RWPE2 (cell line): Measurements from ENCODE around the gene ESRP2.

Experiments
- ATAC-seq: fragments of 200-7000 bp; cut with Tn5 transposase; 3 replicates; pipeline ENCODE4 v1.9.1; 2021; ENCODE audit warnings: low read depth
- DNase-seq: peaks from one replicate; pipeline ENCODE4 v3.0.0-alpha.2; 2020; ENCODE audit warnings: low spot score
- H3K27ac ChIP-seq: fragments of 450-650 bp; 2 replicates; pipeline ENCODE4 v1.5.1; 2017; ENCODE audit warnings: mild to moderate bottlenecking; ENCODE audit not compliant: poor library complexity, severe bottlenecking
- H3K27me3 ChIP-seq: fragments of 250-450 bp; sonication (Bioruptor Pico); 2 replicates; pipeline ENCODE4 v1.5.1; 2021; ENCODE audit warnings: mild to moderate bottlenecking, moderate library complexity; ENCODE audit not compliant: insufficient read depth, poor library complexity, severe bottlenecking
- H3K36me3 ChIP-seq: fragments of 250-450 bp; sonication (Bioruptor Pico); 2 replicates; pipeline ENCODE4 v1.5.1; 2020; ENCODE audit warnings: low read depth, mild to moderate bottlenecking, moderate library complexity
- H3K4me1 ChIP-seq: fragments of 250-450 bp; sonication (Bioruptor Pico); 2 replicates; pipeline ENCODE4 v1.5.1; 2021; ENCODE audit warnings: mild to moderate bottlenecking, moderate library complexity; ENCODE audit not compliant: insufficient read depth, poor library complexity, severe bottlenecking
- H3K4me3 ChIP-seq: fragments of 250-450 bp; sonication (Bioruptor Pico); 2 replicates; pipeline ENCODE4 v1.5.1; 2021; ENCODE audit warnings: mild to moderate bottlenecking, moderate library complexity; ENCODE audit not compliant: severe bottlenecking
- H3K9me3 ChIP-seq: fragments of 250-450 bp; sonication (Bioruptor Pico); 2 replicates; pipeline ENCODE4 v1.5.1; 2021; ENCODE audit warnings: mild to moderate bottlenecking, moderate library complexity; ENCODE audit not compliant: severe bottlenecking
- TF ChIP-seq, protein P1 (sequence below): fragments of 450-650 bp; IDR thresholded peaks from one replicate; pipeline ENCODE4 v1.5.1; 2017; ENCODE audit warnings: mild to moderate bottlenecking, moderate library complexity; ENCODE audit not compliant: poor library complexity, severe bottlenecking

The ESRP2 gene

DNA sequence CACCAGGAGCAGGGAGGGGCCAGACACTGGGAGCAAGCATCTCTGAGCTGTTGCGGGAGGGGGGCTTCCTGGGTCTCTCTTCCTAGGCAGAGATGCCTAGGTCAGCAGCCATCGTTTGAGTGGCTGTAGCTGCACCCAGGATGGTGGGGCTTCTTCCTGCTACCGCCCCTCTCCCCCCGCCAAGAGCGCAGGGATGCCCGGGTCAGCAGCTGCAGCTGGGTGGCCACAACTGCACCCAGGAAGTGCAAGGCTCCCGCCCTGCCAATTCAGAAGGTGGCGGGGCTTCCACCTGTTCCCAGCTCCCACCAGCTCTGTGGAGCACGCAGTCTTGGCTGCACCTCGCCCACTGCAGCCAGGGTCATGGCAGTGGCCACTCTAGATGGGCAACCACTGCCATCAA, 47.8 kb downstream of the ESRP2 start:
- H3K27ac ChIP-seq, result no peak overlapping the region
- H3K27me3 ChIP-seq, result no peaks in the 10 kb centered on the region
- peaks cover 37% of the 10 kb centered on the region for H3K36me3 ChIP-seq
- ATAC-seq (no peak), DNase-seq (no peak)
- no peak overlapping the region for H3K4me3 ChIP-seq
- H3K9me3 ChIP-seq, result no peaks in the 10 kb centered on the region
- no peaks in the 10 kb centered on the region for H3K4me1 ChIP-seq
- TF ChIP-seq, protein P1, sequence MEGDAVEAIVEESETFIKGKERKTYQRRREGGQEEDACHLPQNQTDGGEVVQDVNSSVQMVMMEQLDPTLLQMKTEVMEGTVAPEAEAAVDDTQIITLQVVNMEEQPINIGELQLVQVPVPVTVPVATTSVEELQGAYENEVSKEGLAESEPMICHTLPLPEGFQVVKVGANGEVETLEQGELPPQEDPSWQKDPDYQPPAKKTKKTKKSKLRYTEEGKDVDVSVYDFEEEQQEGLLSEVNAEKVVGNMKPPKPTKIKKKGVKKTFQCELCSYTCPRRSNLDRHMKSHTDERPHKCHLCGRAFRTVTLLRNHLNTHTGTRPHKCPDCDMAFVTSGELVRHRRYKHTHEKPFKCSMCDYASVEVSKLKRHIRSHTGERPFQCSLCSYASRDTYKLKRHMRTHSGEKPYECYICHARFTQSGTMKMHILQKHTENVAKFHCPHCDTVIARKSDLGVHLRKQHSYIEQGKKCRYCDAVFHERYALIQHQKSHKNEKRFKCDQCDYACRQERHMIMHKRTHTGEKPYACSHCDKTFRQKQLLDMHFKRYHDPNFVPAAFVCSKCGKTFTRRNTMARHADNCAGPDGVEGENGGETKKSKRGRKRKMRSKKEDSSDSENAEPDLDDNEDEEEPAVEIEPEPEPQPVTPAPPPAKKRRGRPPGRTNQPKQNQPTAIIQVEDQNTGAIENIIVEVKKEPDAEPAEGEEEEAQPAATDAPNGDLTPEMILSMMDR, result no peak

DNA sequence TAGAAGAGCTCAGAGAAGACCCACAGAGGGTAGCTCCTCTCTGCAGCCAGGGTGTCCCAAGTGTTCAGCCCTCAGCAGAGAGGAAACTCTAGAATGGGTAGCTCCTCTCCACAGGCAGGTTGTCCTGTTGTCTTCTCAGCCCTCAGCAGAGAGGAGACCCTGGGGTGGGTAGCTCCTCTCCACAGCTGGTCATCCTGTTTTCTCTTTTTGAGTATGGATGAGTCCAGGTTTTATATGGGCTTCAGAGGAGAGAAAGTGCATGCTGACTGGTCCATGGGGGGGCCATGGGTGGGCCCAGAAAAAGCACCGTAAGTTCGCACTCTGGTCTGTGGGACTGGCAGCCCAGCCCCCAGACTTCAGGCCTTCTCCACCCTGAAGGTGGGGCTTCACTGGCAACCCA, 48.4 kb downstream of the ESRP2 start:
- Histone ChIP-seq H3K36me3 (peaks cover 37% of the 10 kb centered on the region), H3K4me1 (no peaks in the 10 kb centered on the region), H3K27me3 (no peaks in the 10 kb centered on the region), H3K4me3 (no peak overlapping the region), H3K27ac (no peak overlapping the region), H3K9me3 (no peaks in the 10 kb centered on the region)
- ATAC-seq (no peak), DNase-seq (no peak)
- TF ChIP-seq, protein P1, result no peak

DNA sequence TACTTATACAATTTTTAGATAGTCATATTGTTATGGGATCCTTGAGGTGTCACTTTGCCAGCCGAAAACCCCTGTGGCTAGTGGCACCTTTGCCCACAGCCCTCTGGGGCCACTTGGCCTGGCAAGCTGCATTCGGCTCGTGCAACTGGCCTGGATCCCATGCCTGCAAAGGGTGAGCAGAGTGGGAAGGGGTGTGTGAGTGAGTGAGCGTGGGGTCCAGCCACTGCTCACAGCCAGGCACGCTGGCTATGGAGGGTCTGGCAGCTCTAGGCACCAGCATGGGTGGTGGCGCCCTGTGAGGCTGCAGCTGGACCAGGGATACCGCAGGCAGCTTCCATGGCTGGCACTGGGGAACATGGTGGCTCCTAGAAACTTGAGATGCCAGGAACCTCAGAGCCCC, 49.0 kb downstream of the ESRP2 start:
- Histone ChIP-seq H3K27ac (no peak overlapping the region), H3K4me1 (no peaks in the 10 kb centered on the region), H3K4me3 (no peak overlapping the region), H3K9me3 (no peaks in the 10 kb centered on the region), H3K27me3 (no peaks in the 10 kb centered on the region), H3K36me3 (peaks cover 43% of the 10 kb centered on the region)
- DNase-seq (no peak), ATAC-seq (no peak)
- TF ChIP-seq, protein P1, result no peak

DNA sequence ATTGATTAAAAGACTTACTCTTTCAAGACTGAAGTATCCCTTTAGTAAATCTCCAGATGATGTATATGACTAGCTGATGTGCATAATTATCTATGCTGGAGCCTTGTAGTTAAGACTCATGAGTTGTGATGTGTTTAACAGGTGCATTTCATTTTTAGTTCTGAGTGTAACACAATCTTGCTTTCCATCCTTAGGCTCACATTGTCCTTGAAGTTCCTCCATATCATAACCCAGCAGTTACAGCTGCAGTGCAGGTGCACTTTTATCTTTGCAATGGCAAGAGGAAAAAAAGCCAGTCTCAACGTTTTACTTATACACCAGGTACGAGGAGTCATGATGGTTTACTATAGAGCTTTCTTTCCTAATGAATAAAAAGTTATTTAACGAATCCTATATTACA, 52.9 kb downstream of the ESRP2 start:
- H3K27ac ChIP-seq, result no peak overlapping the region
- no peak for ATAC-seq
- H3K9me3 ChIP-seq, result no peaks in the 10 kb centered on the region
- H3K36me3 ChIP-seq, result peaks cover 38% of the 10 kb centered on the region
- H3K4me3 ChIP-seq, result no peak overlapping the region
- no peaks in the 10 kb centered on the region for H3K4me1 ChIP-seq
- DNase-seq, result no peak
- TF ChIP-seq, protein P1, result no peak
- H3K27me3 ChIP-seq, result no peaks in the 10 kb centered on the region

DNA sequence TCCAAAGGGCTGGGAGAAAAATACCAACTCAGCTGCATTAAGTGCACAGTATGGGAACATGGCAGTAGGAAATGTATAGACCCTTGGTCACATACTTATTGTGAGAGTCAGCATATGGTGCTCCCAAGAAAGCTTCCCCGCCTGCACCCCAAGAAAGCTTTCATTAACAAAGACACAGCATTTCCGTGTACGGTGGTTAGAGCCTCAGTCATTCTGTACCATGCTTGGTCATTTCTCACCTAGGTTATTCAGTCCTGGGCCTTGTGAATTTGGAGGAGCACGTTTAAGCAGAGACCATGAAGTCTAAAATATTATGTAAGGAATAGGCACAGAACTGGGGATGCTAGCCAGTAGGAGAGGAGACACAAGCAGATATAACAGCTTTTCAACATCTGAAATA, 56.1 kb downstream of the ESRP2 start:
- TF ChIP-seq, protein P1, result no peak
- H3K9me3 ChIP-seq, result no peaks in the 10 kb centered on the region
- no peak overlapping the region for H3K27ac ChIP-seq
- H3K4me3 ChIP-seq, result no peak overlapping the region
- no peaks in the 10 kb centered on the region for H3K4me1 ChIP-seq
- H3K27me3 ChIP-seq, result no peaks in the 10 kb centered on the region
- ATAC-seq (no peak), DNase-seq (no peak)
- H3K36me3 ChIP-seq, result peaks cover 45% of the 10 kb centered on the region
